CD14-positive monocyte (primary cell): ENCODE results near the gene SEMA4A. TPM values are rescaled to one million over a fixed set of nuclear protein-coding genes. Genes with fewer than 3 reads are reported as not detected.
A peak's percentile ranks its signal among the peaks of the same experiment; 100 is the strongest.

ENCODE experiments used
- DNase-seq, 3 donors: peaks; one replicate each; pipeline ENCODE4 v3.0.0-alpha.2; 2011 to 2022
- H2AFZ ChIP-seq: 2 replicates; pipeline ENCODE4 v1.6.0; 2012; ENCODE audit warnings: mild to moderate bottlenecking, low read depth, low read length, inconsistent platforms; ENCODE audit not compliant: insufficient read depth, poor library complexity, severe bottlenecking
- H3K27ac ChIP-seq, 2 donors: 1 replicate in 1 of 2; 2 replicates in 1 of 2; pipeline ENCODE4 v1.5.1; 2012 to 2013; ENCODE audit warnings: low read length in 2 of 2, control low read depth in 1 of 2, inconsistent platforms in 1 of 2, low read depth in 1 of 2, mild to moderate bottlenecking in 1 of 2
- H3K27me3 ChIP-seq, 2 donors: one replicate each; pipeline versions ENCODE4 v1.6.0 to v1.6.1; 2011 to 2013; ENCODE audit warnings: low read length in 2 of 2; ENCODE audit not compliant: control insufficient read depth in 2 of 2, insufficient read depth in 2 of 2
- H3K36me3 ChIP-seq, 2 donors: replicated peaks in 1 of 2; 1 replicate in 1 of 2; 2 replicates in 1 of 2; pipeline versions ENCODE4 v1.5.1 to v1.6.1; 2012 to 2013; ENCODE audit warnings: low read length in 2 of 2, control low read depth in 1 of 2, inconsistent platforms in 1 of 2, mild to moderate bottlenecking in 1 of 2; ENCODE audit not compliant: insufficient read depth in 2 of 2, control insufficient read depth in 1 of 2
- H3K4me1 ChIP-seq, 2 donors: 1 replicate in 1 of 2; 2 replicates in 1 of 2; pipeline versions ENCODE4 v1.5.1 to v1.6.1; 2012 to 2013; ENCODE audit warnings: low read length in 2 of 2, control low read depth in 1 of 2, inconsistent platforms in 1 of 2, mild to moderate bottlenecking in 1 of 2, moderate library complexity in 1 of 2; ENCODE audit not compliant: insufficient read depth in 2 of 2, control insufficient read depth in 1 of 2
- H3K4me2 ChIP-seq: replicated peaks from 2 replicates; pipeline ENCODE3; 2012; ENCODE audit warnings: low read length, moderate library complexity, mild to moderate bottlenecking; ENCODE audit not compliant: poor library complexity, severe bottlenecking; ENCODE audit errors: extremely low read depth
- H3K4me3 ChIP-seq, 3 experiments: fragments of 200-600 bp in 1 of 3; sonication (generic) in 1 of 3; replicated peaks in 1 of 3; 1 replicate in 2 of 3; 2 replicates in 1 of 3; pipeline ENCODE4 v1.5.1; 2011 to 2013; ENCODE audit warnings: low read length in 3 of 3, mild to moderate bottlenecking in 3 of 3, control low read depth in 2 of 3, low read depth in 2 of 3, inconsistent platforms in 1 of 3, moderate library complexity in 1 of 3
- H3K79me2 ChIP-seq: 2 replicates; pipeline ENCODE4 v1.6.0; 2012; ENCODE audit warnings: mild to moderate bottlenecking, control low read depth, inconsistent platforms, low read length, moderate library complexity; ENCODE audit not compliant: insufficient read depth
- H3K9ac ChIP-seq: 2 replicates; pipeline ENCODE4 v1.6.0; 2017; ENCODE audit warnings: low read length, mild to moderate bottlenecking; ENCODE audit not compliant: insufficient read depth, poor library complexity, severe bottlenecking
- H3K9me3 ChIP-seq, 2 donors: replicated peaks in 1 of 2; 1 replicate in 1 of 2; 2 replicates in 1 of 2; pipeline versions ENCODE4 v1.5.1 to v1.6.1; 2012 to 2013; ENCODE audit warnings: low read length in 2 of 2, control low read depth in 1 of 2; ENCODE audit not compliant: control insufficient read depth in 1 of 2, insufficient read depth in 1 of 2
- H4K20me1 ChIP-seq: 2 replicates; pipeline ENCODE4 v1.6.0; 2012; ENCODE audit warnings: mild to moderate bottlenecking, low read length, control low read depth, moderate library complexity; ENCODE audit not compliant: insufficient read depth
- H3K27ac Mint-ChIP-seq, 7 donors: one replicate each; pipeline ENCODE4 v1.8.0; 2020; ENCODE audit warnings: mild to moderate bottlenecking in 7 of 7, mixed read lengths in 7 of 7, moderate library complexity in 6 of 7, inconsistent platforms in 2 of 7
- H3K27me3 Mint-ChIP-seq, 3 donors: one replicate each; pipeline ENCODE4 v1.8.0; 2021 to 2022; ENCODE audit warnings: low read depth in 3 of 3, mild to moderate bottlenecking in 3 of 3, mixed read lengths in 3 of 3, moderate library complexity in 3 of 3, inconsistent platforms in 1 of 3
- H3K36me3 Mint-ChIP-seq, 2 donors: one replicate each; pipeline ENCODE4 v1.8.0; 2020; ENCODE audit warnings: mixed read lengths in 2 of 2, inconsistent platforms in 1 of 2, mild to moderate bottlenecking in 1 of 2
- H3K4me1 Mint-ChIP-seq: one replicate; pipeline ENCODE4 v1.8.0; 2020; ENCODE audit warnings: mild to moderate bottlenecking, mixed read lengths
- H3K4me3 Mint-ChIP-seq, 2 donors: one replicate each; pipeline ENCODE4 v1.8.0; 2020; ENCODE audit warnings: mild to moderate bottlenecking in 2 of 2, mixed read lengths in 2 of 2, moderate library complexity in 1 of 2
- H3K9me3 Mint-ChIP-seq, 7 donors: one replicate each; pipeline ENCODE4 v1.8.0; 2020 to 2022; ENCODE audit warnings: mixed read lengths in 7 of 7, mild to moderate bottlenecking in 6 of 7, moderate library complexity in 6 of 7, inconsistent platforms in 2 of 7
- CTCF ChIP-seq: fragments of 200-600 bp; IDR thresholded peaks from one replicate; pipeline ENCODE4 v1.8.0; 2022; ENCODE audit warnings: antibody characterized with exemption, mild to moderate bottlenecking
- WGBS: methylation state at CpG from one replicate; pipeline ENCODE4 v1.1.5; 2013; ENCODE audit warnings: missing lambda C conversion rate; ENCODE audit not compliant: insufficient coverage; 5-methylcytosine and 5-hydroxymethylcytosine counted together
- intact Hi-C, 2 donors: fragments of 100-400 bp; cut with micrococcal nuclease; formaldehyde crosslinking; loops; one replicate each; pipeline versions ENCODE4 v1.15.0 to v1.15.1; 2023
- polyA plus RNA-seq, 3 donors: library from polyadenylated mRNA; depleted of rRNA in 1 of 3; unstranded in 2 of 3; stranded (reverse) in 1 of 3; fragments of 300-500 nt in 2 of 3; fragments of >200 nt in 1 of 3; fragmentation: Illumina TruSeq in 2 of 3; gene quantifications; 1 replicate in 2 of 3; 2 replicates in 1 of 3; pipeline ENCODE4 v1.2.3, GENCODE V29; 2012 to 2021

Gene SEMA4A
- polyA plus RNA-seq, 3 donors, result 72.3 to 121 (median 116) TPM

DNA sequence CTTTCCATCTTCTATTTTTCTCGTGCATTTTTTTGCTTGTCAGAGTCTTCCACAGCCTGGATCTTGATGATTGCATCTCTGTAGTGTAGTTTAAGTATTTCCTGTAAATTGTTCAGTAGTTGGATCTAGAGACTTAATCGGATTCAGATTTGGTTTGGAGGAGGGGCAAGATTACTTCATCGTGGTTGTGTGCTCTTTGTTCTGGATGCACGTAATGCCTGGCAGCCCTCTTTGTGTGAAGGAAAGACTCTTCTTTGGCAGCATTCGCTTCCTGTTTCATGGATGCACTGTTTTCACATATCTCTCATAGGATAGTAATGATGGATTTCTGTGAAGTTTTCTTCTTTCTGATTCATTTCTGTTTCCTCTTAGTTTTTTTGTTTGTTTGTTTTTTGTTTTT is 14.2 kb downstream of the SEMA4A start:
- Mint-ChIP-seq H3K4me1 (peaks cover 8% of the 10 kb centered on the region), H3K36me3 (peaks cover 66 to 96% of the 10 kb centered on the region in 2 donors), H3K4me3 (no peak overlapping the region), H3K9me3 (peaks cover 0 to 4% (median 0%) of the 10 kb centered on the region in 7 donors), H3K27ac (peak overlapping the region in 3 of 7 donors; percentile 0 to 52 (median 43)), H3K27me3 (no peaks in the 10 kb centered on the region)
- Histone ChIP-seq H3K27ac (no peak overlapping the region), H2AFZ (no peak overlapping the region), H3K79me2 (no peaks in the 10 kb centered on the region), H3K4me3 (no peak overlapping the region), H4K20me1 (peaks cover 16% of the 10 kb centered on the region), H3K4me1 (no peaks in the 10 kb centered on the region), H3K9ac (no peak overlapping the region), H3K4me2 (no peak overlapping the region), H3K36me3 (peaks cover 75 to 92% of the 10 kb centered on the region in 2 donors), H3K27me3 (no peaks in the 10 kb centered on the region), H3K9me3 (no peaks in the 10 kb centered on the region)
- intact Hi-C loops, result loop anchor here in 1 of 2 donors (10.0 kb wide), 1 partner anchor 73 kb away; no protein-coding TSS in a partner anchor
- DNase-seq, result no peak
- WGBS, result 67% methylated on average over 3 of the region's 5 CpGs
- no peak for TF ChIP-seq CTCF

DNA sequence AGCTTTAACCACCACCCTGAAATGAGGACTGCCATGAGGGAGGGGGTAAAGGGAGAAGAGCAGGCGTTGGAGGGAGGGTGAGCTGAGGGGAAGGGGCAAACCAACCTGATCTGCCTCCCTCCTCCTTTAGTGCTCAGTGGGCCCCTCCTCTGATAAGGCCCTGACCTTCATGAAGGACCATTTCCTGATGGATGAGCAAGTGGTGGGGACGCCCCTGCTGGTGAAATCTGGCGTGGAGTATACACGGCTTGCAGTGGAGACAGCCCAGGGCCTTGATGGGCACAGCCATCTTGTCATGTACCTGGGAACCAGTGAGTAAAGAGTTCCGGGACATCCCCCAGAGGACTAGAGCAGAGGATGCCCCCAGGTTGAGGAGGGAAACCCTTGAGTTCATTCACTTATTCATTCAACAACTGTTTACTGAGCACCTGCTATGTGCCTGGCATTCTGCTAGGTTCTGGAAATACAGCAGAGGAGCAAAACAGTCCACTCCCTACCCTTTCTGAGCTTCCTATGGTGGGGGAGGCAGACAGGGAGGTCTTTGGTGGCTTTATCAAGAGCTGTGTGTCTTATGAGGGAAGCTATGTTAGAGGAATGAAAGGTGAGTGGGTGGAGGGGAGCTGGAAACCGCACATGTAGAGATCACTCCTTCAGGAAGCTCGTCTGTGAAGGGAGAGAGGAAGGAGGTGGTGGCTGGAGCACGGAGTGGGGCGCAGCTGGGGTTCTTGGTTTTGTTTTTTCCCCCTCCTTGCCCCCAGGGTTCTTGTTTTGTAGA is 19.5 kb downstream of the SEMA4A start:
- Histone ChIP-seq H3K4me1 (no peaks in the 10 kb centered on the region), H3K27me3 (no peaks in the 10 kb centered on the region), H3K9me3 (no peaks in the 10 kb centered on the region), H3K4me2 (no peak overlapping the region), H3K9ac (no peak overlapping the region), H3K4me3 (no peak overlapping the region), H3K27ac (no peak overlapping the region), H3K79me2 (no peaks in the 10 kb centered on the region), H4K20me1 (peaks cover 47% of the 10 kb centered on the region), H3K36me3 (peaks cover 81 to 92% of the 10 kb centered on the region in 2 donors), H2AFZ (no peak overlapping the region)
- TF ChIP-seq CTCF, result no peak
- Mint-ChIP-seq H3K27ac (peak overlapping the region in 1 of 7 donors; percentile 46), H3K4me1 (no peaks in the 10 kb centered on the region), H3K9me3 (peaks cover 0 to 2% (median 0%) of the 10 kb centered on the region in 7 donors), H3K4me3 (no peak overlapping the region), H3K36me3 (peaks cover 78 to 97% of the 10 kb centered on the region in 2 donors), H3K27me3 (peaks cover 0 to 2% (median 0%) of the 10 kb centered on the region in 3 donors)
- DNase-seq, result no peak
- 100% methylated on average over 4 of the region's 9 CpGs for WGBS
- intact Hi-C loops, result no loop called here
